Measurements from ENCODE around the gene TSPAN18. TPM values are rescaled to one million over a fixed set of nuclear protein-coding genes. Genes with fewer than 3 reads are reported as not detected.

TSPAN18 gene
- total RNA-seq, 1 donor from 2014 or later = 5.2 TPM

GRCh38 chr11:44885065-44885810 is 158.5 kb downstream of the TSPAN18 start:
- DNase-seq (ENCODE audit: low read depth) = no peak
- no peak overlapping the region for H3K4me3 ChIP-seq (ENCODE audit: low read depth, low read length)
- H3K27me3 ChIP-seq (ENCODE audit: control insufficient read depth, insufficient read depth, low read length) = peaks cover 33% of the 10 kb centered on the region
- TF ChIP-seq, protein P1, sequence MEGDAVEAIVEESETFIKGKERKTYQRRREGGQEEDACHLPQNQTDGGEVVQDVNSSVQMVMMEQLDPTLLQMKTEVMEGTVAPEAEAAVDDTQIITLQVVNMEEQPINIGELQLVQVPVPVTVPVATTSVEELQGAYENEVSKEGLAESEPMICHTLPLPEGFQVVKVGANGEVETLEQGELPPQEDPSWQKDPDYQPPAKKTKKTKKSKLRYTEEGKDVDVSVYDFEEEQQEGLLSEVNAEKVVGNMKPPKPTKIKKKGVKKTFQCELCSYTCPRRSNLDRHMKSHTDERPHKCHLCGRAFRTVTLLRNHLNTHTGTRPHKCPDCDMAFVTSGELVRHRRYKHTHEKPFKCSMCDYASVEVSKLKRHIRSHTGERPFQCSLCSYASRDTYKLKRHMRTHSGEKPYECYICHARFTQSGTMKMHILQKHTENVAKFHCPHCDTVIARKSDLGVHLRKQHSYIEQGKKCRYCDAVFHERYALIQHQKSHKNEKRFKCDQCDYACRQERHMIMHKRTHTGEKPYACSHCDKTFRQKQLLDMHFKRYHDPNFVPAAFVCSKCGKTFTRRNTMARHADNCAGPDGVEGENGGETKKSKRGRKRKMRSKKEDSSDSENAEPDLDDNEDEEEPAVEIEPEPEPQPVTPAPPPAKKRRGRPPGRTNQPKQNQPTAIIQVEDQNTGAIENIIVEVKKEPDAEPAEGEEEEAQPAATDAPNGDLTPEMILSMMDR (IDR thresholded peaks at IDR 0.05; ENCODE audit: insufficient read depth, low read length, poor library complexity, severe bottlenecking) = no peak
- H3K36me3 ChIP-seq (ENCODE audit: control insufficient read depth, insufficient read depth, low read length) = no peaks in the 10 kb centered on the region

GRCh38 chr11:44885919-44886789 is 159.4 kb downstream of the TSPAN18 start:
- no peak overlapping the region for H3K4me3 ChIP-seq (ENCODE audit: low read depth, low read length)
- DNase-seq (ENCODE audit: low read depth) = no peak
- TF ChIP-seq, protein P1 (IDR thresholded peaks at IDR 0.05; ENCODE audit: insufficient read depth, low read length, poor library complexity, severe bottlenecking) = no peak
- peaks cover 30% of the 10 kb centered on the region for H3K27me3 ChIP-seq (ENCODE audit: control insufficient read depth, insufficient read depth, low read length)
- H3K36me3 ChIP-seq (ENCODE audit: control insufficient read depth, insufficient read depth, low read length) = no peaks in the 10 kb centered on the region

DNA sequence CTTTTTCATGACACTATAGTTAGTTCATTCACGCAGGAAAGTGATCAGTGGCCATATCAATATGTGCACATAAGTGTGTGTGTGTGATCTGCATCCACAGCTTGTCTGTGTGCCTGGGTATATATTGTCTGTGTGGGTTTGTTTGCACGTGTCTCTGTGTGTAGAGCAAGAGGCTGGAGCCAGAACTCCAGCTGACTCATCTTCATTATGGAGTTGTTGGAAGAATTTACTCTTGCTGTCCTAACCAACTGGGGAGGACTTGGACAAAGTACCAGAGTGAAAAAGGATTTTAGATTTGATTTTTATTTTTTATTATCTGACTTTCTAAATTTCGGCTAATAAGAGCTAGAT is 160.0 kb downstream of the TSPAN18 start:
- Histone ChIP-seq H3K4me3 (ENCODE audit: low read depth, low read length) (no peak overlapping the region), H3K27me3 (ENCODE audit: control insufficient read depth, insufficient read depth, low read length) (peaks cover 32% of the 10 kb centered on the region), H3K36me3 (ENCODE audit: control insufficient read depth, insufficient read depth, low read length) (no peaks in the 10 kb centered on the region)
- TF ChIP-seq, protein P1 (IDR thresholded peaks at IDR 0.05; ENCODE audit: insufficient read depth, low read length, poor library complexity, severe bottlenecking) = no peak
- no peak for DNase-seq (ENCODE audit: low read depth)

DNA sequence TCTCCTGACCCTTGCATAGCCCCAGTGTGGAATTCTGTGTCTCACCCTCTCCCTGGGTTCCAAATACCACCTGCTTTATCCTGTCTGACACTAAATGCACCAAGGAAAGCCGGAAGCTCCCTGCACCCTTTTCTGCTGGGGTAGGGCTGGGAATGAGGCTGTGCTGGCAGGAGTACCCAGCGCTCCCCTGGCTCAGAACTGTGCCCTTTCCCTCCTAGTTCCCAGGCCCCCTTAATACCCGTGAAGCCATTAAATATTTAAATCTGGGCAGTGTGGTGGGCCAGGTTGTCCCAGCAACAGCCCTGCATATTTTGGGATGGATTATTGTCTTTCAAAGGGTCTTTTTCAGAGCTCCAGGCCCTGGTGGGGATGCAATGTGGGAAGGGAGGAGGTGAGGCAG is 160.9 kb downstream of the TSPAN18 start:
- Histone ChIP-seq H3K36me3 (ENCODE audit: control insufficient read depth, insufficient read depth, low read length) (no peaks in the 10 kb centered on the region), H3K27me3 (ENCODE audit: control insufficient read depth, insufficient read depth, low read length) (peaks cover 30% of the 10 kb centered on the region), H3K4me3 (ENCODE audit: low read depth, low read length) (no peak overlapping the region)
- DNase-seq (ENCODE audit: low read depth) = no peak
- TF ChIP-seq, protein P1 (IDR thresholded peaks at IDR 0.05; ENCODE audit: insufficient read depth, low read length, poor library complexity, severe bottlenecking) = no peak

- no peak for DNase-seq (ENCODE audit: low read depth)
- Histone ChIP-seq H3K4me3 (ENCODE audit: low read depth, low read length) (no peak overlapping the region), H3K36me3 (ENCODE audit: control insufficient read depth, insufficient read depth, low read length) (no peaks in the 10 kb centered on the region), H3K27me3 (ENCODE audit: control insufficient read depth, insufficient read depth, low read length) (peaks cover 39% of the 10 kb centered on the region)
- TF ChIP-seq, protein P1 (IDR thresholded peaks at IDR 0.05; ENCODE audit: insufficient read depth, low read length, poor library complexity, severe bottlenecking) = no peak
Observed at GRCh38 chr11:44889266-44889665, 162.5 kb downstream of the TSPAN18 start.

All from kidney epithelial cell (primary cell).